Raji (cell line): Measurements from ENCODE around the gene SENP6.
A peak's percentile ranks its signal among the peaks of the same experiment; 100 is the strongest.

Experiments
- POLR2A ChIP-seq: IDR thresholded peaks from 2 replicates; pipeline ENCODE4 v1.6.1; 2011; ENCODE audit warnings: low read depth, low read length, control low read depth; ENCODE audit not compliant: insufficient read depth

The SENP6 gene, protein sequence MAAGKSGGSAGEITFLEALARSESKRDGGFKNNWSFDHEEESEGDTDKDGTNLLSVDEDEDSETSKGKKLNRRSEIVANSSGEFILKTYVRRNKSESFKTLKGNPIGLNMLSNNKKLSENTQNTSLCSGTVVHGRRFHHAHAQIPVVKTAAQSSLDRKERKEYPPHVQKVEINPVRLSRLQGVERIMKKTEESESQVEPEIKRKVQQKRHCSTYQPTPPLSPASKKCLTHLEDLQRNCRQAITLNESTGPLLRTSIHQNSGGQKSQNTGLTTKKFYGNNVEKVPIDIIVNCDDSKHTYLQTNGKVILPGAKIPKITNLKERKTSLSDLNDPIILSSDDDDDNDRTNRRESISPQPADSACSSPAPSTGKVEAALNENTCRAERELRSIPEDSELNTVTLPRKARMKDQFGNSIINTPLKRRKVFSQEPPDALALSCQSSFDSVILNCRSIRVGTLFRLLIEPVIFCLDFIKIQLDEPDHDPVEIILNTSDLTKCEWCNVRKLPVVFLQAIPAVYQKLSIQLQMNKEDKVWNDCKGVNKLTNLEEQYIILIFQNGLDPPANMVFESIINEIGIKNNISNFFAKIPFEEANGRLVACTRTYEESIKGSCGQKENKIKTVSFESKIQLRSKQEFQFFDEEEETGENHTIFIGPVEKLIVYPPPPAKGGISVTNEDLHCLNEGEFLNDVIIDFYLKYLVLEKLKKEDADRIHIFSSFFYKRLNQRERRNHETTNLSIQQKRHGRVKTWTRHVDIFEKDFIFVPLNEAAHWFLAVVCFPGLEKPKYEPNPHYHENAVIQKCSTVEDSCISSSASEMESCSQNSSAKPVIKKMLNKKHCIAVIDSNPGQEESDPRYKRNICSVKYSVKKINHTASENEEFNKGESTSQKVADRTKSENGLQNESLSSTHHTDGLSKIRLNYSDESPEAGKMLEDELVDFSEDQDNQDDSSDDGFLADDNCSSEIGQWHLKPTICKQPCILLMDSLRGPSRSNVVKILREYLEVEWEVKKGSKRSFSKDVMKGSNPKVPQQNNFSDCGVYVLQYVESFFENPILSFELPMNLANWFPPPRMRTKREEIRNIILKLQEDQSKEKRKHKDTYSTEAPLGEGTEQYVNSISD

DNA sequence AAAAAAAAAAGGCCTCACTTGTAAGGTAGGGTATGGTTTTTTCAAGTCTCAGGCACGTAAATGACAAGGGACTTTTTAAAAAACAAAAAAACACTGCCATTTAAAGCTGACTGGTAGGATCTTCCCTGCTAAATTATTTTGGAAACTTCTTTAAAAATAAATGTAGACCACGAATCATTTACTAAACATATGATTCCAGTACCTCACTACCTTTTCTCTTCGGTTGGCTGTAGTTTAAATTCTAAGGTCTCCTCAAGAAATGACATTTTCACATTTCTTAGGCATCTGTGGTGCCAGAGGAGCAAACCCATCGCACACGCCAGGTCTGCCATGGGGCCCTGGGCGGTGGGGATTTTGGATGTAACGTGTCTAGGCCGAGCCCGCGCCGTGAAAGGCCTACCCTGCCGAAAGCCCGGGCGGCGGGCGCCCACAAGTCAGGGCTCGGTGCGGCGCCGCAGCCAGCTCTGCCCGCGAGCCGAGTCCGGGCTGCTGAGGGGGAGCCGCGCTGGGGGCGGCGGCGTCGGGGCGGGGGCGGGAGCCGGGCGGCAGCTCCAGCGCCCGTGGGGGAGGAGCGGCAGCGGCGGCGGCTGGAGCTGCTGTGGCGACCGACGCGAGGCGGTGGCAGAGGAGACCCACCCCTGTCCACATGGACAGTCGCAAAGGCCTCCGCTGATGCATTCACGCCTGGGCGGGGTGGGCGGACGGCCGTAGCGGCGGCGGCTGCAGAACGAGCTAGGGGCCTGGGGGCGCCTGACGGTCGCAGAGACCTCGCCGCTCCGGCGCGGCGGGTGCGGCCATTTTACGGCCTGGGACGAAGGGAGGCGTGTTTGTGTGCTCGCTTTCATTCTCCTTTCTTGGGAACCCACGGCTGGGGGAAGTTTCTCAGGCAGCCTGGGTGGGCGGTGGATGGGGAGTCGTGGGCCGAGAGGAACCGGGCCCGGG, at the start of gene SENP6:
Gene SENP6, plus strand, starts transcription at position 577 of the 942 bp plus-strand sequence. CDS start 645 bp downstream, outside the sequence.
- TF ChIP-seq POLR2A: peak; percentile 97

DNA sequence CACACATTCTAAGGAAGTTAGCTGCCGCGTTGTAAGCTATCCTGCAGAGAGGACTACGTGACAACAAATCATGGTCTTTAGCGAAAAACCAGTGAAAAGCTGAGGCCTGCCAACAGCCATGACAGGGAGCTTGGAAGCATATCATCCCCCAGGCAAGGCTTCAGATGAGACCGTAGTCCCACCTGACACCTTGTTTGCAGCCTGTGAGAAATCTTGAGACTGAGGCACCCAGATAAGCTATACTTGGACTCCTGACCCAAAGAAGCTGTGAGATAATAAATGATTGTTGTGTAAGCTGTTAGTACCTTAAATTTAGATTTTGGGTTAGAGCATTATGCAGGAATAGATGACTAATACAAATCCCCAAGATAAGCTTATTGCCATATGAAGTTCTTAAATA, 45.4 kb upstream of the SENP6 start:
- TF ChIP-seq POLR2A: no peak

DNA sequence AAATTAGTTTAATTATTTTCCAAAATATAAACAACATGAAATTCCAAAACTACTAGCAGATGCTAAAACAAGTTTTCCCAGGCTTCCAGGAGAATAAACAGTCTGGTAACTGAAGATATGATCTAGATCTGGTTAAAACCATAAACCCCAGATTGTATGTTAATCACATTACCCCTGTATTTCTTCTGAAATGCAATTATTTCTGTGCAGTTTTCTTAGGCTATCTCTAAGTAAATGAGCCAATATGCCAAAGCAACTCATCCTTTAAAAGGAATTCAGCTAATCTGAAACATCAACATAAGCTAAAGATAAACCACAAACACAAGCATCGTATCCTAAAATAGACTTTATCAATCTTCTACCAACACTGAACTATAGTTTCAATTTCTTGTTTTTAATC, 44.6 kb upstream of the SENP6 start:
- no peak for TF ChIP-seq POLR2A

DNA sequence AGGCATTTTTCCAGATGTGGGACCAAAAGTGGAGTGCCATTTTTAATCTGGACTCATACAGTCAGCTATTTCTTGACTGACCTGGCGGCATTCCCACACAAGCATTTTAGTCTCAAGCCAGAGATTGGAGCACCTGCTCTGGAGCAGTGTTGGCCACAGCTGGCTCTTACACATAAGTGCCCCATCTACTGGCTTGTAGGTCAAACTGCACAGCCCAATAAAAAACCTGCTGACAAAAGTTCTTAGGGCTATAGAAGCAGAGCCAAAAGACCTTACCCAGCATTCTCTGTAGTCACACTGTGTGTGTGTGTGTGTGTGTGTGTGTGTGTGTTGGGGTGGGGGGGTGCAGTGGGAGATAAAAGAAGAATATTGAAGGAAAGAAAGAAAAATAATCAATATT, 38.6 kb upstream of the SENP6 start:
- TF ChIP-seq POLR2A: no peak

DNA sequence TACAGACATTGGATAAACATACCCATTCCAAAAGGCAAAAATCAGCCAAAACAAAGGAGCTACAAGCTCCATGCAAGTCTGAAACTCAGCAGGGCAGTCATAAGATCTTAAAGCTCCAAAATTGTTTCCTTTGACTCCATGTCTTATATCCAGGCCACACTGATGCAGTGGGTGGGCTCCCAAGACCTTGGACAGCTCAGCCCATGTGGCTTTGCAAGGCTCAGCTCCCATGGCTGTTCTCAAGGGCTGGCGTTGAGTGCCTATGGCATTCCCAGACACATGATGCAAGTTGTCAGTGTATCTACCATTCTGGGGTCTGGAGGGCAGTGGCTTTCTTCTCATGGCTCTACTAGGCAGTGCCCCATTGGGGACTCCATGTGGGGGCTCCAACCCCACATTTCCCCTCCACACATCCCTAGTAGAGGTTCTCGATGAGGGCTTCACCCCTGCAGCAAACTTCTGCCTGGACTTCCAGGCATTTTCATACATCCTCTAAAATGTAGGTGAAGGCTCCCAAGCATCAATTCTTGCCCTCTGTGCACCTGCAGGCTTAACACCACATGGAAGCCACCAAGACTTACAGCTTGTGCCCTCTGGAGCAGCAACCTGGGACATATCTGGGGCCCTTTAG, 35.4 kb upstream of the SENP6 start:
- no peak for TF ChIP-seq POLR2A

DNA sequence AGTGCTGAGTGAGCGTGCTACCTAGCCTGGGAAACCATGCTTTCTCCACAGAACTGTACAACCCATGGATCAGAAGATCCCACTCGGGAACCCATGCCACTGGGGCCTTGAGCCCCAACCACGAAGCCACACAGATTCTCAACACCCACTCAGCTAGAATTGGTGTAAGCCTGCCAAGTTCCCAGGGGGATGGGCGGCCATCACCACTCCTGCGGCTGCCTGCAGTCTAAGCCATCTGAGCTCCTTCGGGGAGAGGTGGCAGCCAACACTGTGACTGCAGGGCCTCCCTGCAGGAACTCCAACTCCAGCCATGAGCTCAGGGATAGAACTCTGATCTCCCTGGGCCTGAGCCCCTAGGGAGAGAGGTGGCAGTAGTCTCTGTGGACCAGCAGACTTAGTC, 33.6 kb upstream of the SENP6 start:
- no peak for TF ChIP-seq POLR2A

DNA sequence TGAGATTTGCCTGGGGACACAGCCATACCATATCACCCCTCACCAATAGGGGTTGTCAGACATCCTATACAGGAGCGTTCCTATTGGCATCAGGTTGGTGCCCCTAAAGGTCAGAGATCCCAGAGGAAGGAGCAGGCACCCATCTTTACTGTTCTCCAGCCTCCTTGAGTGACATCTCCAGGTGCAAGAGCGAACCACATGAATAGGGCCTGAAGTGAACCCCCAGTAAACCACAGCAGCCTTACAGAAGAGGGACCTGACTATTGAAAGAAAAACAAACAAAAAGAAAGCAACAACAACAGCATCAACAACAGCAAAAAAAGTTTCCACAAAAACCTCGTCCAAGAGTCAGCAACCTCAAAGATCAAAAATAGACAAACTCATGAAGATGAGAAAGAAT, 32.7 kb upstream of the SENP6 start:
- TF ChIP-seq POLR2A: no peak

DNA sequence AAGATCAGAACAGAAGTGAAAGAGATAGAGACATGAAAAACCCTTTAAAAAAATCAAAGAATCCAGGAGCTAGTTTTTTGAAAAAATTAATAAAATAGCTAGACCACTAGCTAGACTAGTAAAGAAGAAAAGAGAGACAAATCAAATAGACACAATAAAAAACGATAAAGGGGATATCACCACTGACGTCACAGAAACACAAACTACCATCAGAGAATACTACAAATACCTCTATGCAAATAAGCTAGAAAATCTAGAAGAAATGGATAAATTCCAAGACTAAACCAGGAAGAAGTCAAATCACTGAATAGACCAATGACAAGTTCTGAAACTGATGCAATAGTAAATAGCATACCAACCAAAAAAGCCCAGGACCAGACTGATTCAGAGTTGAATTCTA, 29.6 kb upstream of the SENP6 start:
- no peak for TF ChIP-seq POLR2A

DNA sequence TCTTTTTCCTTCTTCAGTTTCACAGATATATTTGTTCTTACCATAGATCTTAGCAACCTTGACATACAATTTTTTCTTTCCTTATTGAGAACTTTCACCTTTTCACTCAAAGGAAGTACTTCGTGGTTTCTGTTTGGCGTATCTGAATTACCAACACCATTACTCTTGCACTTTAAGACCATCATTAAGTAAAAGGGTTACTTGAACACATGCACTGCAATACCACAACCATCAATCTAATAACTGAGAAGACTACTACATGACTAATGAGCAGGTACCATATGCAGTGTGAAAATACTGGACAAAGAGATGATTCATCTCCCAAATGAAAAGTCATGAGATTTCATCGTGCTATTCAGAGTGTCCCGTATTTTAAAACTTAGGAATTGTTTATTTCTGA, 21.7 kb upstream of the SENP6 start:
- no peak for TF ChIP-seq POLR2A

DNA sequence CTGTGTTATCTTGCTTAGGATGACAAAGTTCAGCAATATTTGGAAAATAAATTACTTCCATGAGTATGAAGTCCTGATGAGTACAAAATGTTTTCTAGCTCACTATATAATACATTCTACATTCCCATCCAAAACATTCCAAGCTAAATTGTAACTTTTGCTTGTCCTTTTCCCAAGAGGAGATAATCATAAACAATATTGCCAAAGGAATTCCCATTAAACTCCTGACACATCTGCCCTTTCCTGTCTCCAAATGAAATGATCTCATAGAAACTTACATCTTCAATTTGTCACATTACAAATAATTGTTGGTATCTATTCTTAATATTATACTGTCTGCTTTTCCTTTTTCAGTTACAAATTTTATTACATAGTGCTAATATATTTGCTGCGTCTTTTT, 20.4 kb upstream of the SENP6 start:
- TF ChIP-seq POLR2A: no peak

DNA sequence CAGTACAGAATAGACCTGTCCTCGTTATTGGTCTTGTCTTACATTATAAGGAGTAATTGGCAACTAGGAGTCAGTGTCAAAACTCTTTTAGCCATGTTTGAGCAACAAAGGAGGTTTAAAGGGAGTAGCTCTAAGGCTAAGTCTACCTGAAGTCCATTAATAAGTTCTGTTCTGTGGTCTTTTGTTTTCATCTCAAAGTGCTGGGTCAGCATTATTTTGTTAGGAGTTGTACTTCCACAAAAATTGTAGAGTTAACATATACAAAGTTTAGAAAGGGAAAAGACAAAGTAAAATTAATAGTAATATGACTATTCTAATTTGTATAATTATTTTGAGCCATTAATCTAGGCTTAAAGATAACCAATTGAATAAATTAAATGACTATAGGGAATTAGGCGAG, 12.7 kb upstream of the SENP6 start:
- no peak for TF ChIP-seq POLR2A

DNA sequence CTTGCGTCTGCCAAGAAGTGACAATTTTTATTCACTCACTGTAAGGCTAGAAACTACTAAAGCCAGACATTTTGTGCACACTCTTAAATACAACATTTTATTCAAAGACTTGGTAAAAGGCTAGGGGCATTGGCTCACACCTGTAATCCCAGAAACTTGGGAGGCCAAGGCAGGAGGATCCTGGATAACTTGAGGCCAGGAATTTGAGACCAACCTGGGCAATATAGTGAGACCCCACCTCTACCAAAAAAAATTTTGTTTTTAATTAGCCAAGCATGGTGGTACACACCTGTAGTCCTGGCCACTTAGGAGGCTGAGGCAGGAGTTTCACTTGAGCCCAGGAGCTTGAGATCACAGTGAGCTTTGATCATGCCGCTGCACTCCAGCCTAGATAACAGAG, 11.3 kb upstream of the SENP6 start:
- no peak for TF ChIP-seq POLR2A

DNA sequence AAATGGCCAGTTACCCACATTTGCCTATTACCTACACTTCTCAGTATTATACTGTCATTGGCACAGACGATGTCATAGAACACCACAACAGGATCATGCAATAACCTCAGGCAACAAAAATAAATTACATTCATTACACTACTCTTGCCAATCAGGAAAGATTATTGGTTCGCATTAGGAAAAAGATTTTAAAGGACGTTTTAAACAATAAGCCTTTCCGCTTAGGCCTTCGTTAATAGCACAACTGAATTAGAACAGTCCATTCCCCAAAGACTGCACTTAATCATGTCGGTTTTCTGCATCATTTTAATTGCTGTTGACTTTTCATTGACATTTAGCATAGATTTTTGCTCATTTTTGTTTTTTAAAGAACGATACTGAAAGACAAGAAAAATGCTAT, 912 bp upstream of the SENP6 start:
- TF ChIP-seq POLR2A: no peak
